ENCODE measurements around the gene TNFRSF1B.
A peak's percentile ranks its signal among the peaks of the same experiment; 100 is the strongest.

The TNFRSF1B gene

GRCh38 chr1:12185918-12186678, 19.3 kb downstream of the TNFRSF1B start:
- H2BK15ac ChIP-seq (ENCODE audit: low read length) = peak overlapping the region; percentile 57
- peak overlapping the region; percentile 8 for H2AFZ ChIP-seq (ENCODE audit: low read length)
- peaks cover 11 to 21% of the 10 kb centered on the region in 2 donors for H3K4me1 ChIP-seq (ENCODE audit: control insufficient read depth in 2 of 2, insufficient read depth in 1 of 2, low read depth in 1 of 2, low read length in 2 of 2)
- H2BK120ac ChIP-seq (ENCODE audit: low read depth, low read length) = peak overlapping the region; percentile 90
- no peak overlapping the region for H4K8ac ChIP-seq (ENCODE audit: low read depth, low read length)
- peak overlapping the region; percentile 39 for H3K4ac ChIP-seq (ENCODE audit: low read length)
- WGBS, 2 donors (ENCODE audit: extremely low coverage in 2 of 2, insufficient read length in 2 of 2, insufficient replicate concordance in 1 of 2) = no CpG with 5 or more reads among the region's 13 CpGs
- no peak overlapping the region for H3K14ac ChIP-seq (ENCODE audit: low read length)
- H2BK12ac ChIP-seq (ENCODE audit: low read length) = peak overlapping the region; percentile 91
- no peaks in the 10 kb centered on the region for H3K36me3 ChIP-seq (replicated peaks in 1 of 2; ENCODE audit: control insufficient read depth in 2 of 2, insufficient read depth in 2 of 2, low read length in 2 of 2)
- no peak overlapping the region for H3K27ac ChIP-seq (replicated peaks; ENCODE audit: low read length)
- no peak for DNase-seq (ENCODE audit: low spot score)
- H3K9me3 ChIP-seq (replicated peaks in 1 of 2; ENCODE audit: control insufficient read depth in 2 of 2, insufficient read depth in 1 of 2, low read depth in 1 of 2, low read length in 2 of 2) = peaks cover 0 to 3% of the 10 kb centered on the region in 2 donors
- peak overlapping the region; percentile 58 for H3K18ac ChIP-seq (ENCODE audit: low read length)
- peak overlapping the region; percentile 95 for H2AK5ac ChIP-seq (ENCODE audit: low read depth, low read length)
- no peak overlapping the region for H3K4me2 ChIP-seq (ENCODE audit: insufficient read depth, low read length, poor library complexity, severe bottlenecking)
- no peak overlapping the region for H3K4me3 ChIP-seq (ENCODE audit: low read length in 2 of 2)
- peak overlapping the region; percentile 89 for H2BK5ac ChIP-seq (ENCODE audit: low read length)
- peaks cover 0 to 1% (median 0%) of the 10 kb centered on the region in 3 experiments for H3K27me3 ChIP-seq (ENCODE audit: control insufficient read depth in 3 of 3, insufficient read depth in 3 of 3, low read depth in 1 of 3, low read length in 3 of 3)
- H3K23ac ChIP-seq (ENCODE audit: low read depth, low read length, poor library complexity) = peak overlapping the region; percentile 44
- H4K91ac ChIP-seq (ENCODE audit: low read depth, low read length, poor library complexity) = peak overlapping the region; percentile 73
- H3K79me1 ChIP-seq (ENCODE audit: low read depth, low read length) = no peaks in the 10 kb centered on the region
- H3K9ac ChIP-seq (ENCODE audit: low read depth, low read length, poor library complexity) = peak overlapping the region; percentile 64

DNA sequence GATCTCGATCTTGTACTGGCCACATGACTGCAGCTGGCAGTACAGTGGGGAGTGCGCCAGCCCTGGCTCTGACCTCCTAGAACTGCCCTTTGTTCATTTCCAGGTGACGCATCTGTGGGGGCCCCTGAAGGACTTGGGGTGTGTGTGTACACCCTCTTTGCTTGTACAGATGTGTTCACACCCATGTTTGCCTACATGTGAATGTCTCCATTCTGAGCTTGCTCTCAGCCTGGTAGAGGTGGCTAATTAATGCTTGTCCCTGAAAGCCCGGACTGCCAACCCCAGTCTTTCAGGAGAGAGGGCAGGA, 19.8 kb downstream of the TNFRSF1B start:
- H3K9me3 ChIP-seq (replicated peaks in 1 of 2; ENCODE audit: control insufficient read depth in 2 of 2, insufficient read depth in 1 of 2, low read depth in 1 of 2, low read length in 2 of 2) = peaks cover 0 to 3% of the 10 kb centered on the region in 2 donors
- no peak overlapping the region for H2BK120ac ChIP-seq (ENCODE audit: low read depth, low read length)
- H2AK5ac ChIP-seq (ENCODE audit: low read depth, low read length) = no peak overlapping the region
- WGBS, 2 donors (ENCODE audit: extremely low coverage in 2 of 2, insufficient read length in 2 of 2, insufficient replicate concordance in 1 of 2) = no CpG with 5 or more reads among the region's 4 CpGs
- no peak overlapping the region for H3K9ac ChIP-seq (ENCODE audit: low read depth, low read length, poor library complexity)
- no peak overlapping the region for H3K27ac ChIP-seq (replicated peaks; ENCODE audit: low read length)
- no peaks in the 10 kb centered on the region for H3K36me3 ChIP-seq (replicated peaks in 1 of 2; ENCODE audit: control insufficient read depth in 2 of 2, insufficient read depth in 2 of 2, low read length in 2 of 2)
- no peak for DNase-seq (ENCODE audit: low spot score)
- no peak overlapping the region for H3K23ac ChIP-seq (ENCODE audit: low read depth, low read length, poor library complexity)
- no peak overlapping the region for H4K8ac ChIP-seq (ENCODE audit: low read depth, low read length)
- no peak overlapping the region for H3K4me3 ChIP-seq (ENCODE audit: low read length in 2 of 2)
- H3K4me2 ChIP-seq (ENCODE audit: insufficient read depth, low read length, poor library complexity, severe bottlenecking) = no peak overlapping the region
- no peak overlapping the region for H2BK5ac ChIP-seq (ENCODE audit: low read length)
- H3K4ac ChIP-seq (ENCODE audit: low read length) = no peak overlapping the region
- no peak overlapping the region for H4K91ac ChIP-seq (ENCODE audit: low read depth, low read length, poor library complexity)
- no peaks in the 10 kb centered on the region for H3K79me1 ChIP-seq (ENCODE audit: low read depth, low read length)
- no peak overlapping the region for H3K14ac ChIP-seq (ENCODE audit: low read length)
- H2BK12ac ChIP-seq (ENCODE audit: low read length) = no peak overlapping the region
- no peak overlapping the region for H2BK15ac ChIP-seq (ENCODE audit: low read length)
- peaks cover 0 to 2% (median 0%) of the 10 kb centered on the region in 3 experiments for H3K27me3 ChIP-seq (ENCODE audit: control insufficient read depth in 3 of 3, insufficient read depth in 3 of 3, low read depth in 1 of 3, low read length in 3 of 3)
- peaks cover 11 to 21% of the 10 kb centered on the region in 2 donors for H3K4me1 ChIP-seq (ENCODE audit: control insufficient read depth in 2 of 2, insufficient read depth in 1 of 2, low read depth in 1 of 2, low read length in 2 of 2)
- H2AFZ ChIP-seq (ENCODE audit: low read length) = no peak overlapping the region
- peak overlapping the region; percentile 33 for H3K18ac ChIP-seq (ENCODE audit: low read length)

GRCh38 chr1:12188115-12188514, 21.3 kb downstream of the TNFRSF1B start:
- Histone ChIP-seq H3K9ac (ENCODE audit: low read depth, low read length, poor library complexity) (no peak overlapping the region), H3K4ac (ENCODE audit: low read length) (no peak overlapping the region), H2BK120ac (ENCODE audit: low read depth, low read length) (no peak overlapping the region), H2BK12ac (ENCODE audit: low read length) (peak overlapping the region; percentile 42), H2AK5ac (ENCODE audit: low read depth, low read length) (peak overlapping the region; percentile 98), H3K79me1 (ENCODE audit: low read depth, low read length) (no peaks in the 10 kb centered on the region), H3K23ac (ENCODE audit: low read depth, low read length, poor library complexity) (peak overlapping the region; percentile 11), H3K27me3 (ENCODE audit: control insufficient read depth in 3 of 3, insufficient read depth in 3 of 3, low read depth in 1 of 3, low read length in 3 of 3) (peaks cover 0 to 2% (median 0%) of the 10 kb centered on the region in 3 experiments), H3K4me3 (ENCODE audit: low read length in 2 of 2) (no peak overlapping the region), H4K8ac (ENCODE audit: low read depth, low read length) (no peak overlapping the region), H3K27ac (replicated peaks; ENCODE audit: low read length) (no peak overlapping the region), H4K91ac (ENCODE audit: low read depth, low read length, poor library complexity) (peak overlapping the region; percentile 20), H3K9me3 (replicated peaks in 1 of 2; ENCODE audit: control insufficient read depth in 2 of 2, insufficient read depth in 1 of 2, low read depth in 1 of 2, low read length in 2 of 2) (peaks cover 0 to 3% of the 10 kb centered on the region in 2 donors), H3K4me2 (ENCODE audit: insufficient read depth, low read length, poor library complexity, severe bottlenecking) (no peak overlapping the region), H2BK5ac (ENCODE audit: low read length) (peak overlapping the region; percentile 45), H3K18ac (ENCODE audit: low read length) (peak overlapping the region; percentile 80), H3K36me3 (replicated peaks in 1 of 2; ENCODE audit: control insufficient read depth in 2 of 2, insufficient read depth in 2 of 2, low read length in 2 of 2) (no peaks in the 10 kb centered on the region), H3K4me1 (ENCODE audit: control insufficient read depth in 2 of 2, insufficient read depth in 1 of 2, low read depth in 1 of 2, low read length in 2 of 2) (peaks cover 12 to 21% of the 10 kb centered on the region in 2 donors), H2BK15ac (ENCODE audit: low read length) (peak overlapping the region; percentile 76), H2AFZ (ENCODE audit: low read length) (no peak overlapping the region), H3K14ac (ENCODE audit: low read length) (peak overlapping the region; percentile 0)
- WGBS, 2 donors (ENCODE audit: extremely low coverage in 2 of 2, insufficient read length in 2 of 2, insufficient replicate concordance in 1 of 2) = no CpG with 5 or more reads among the region's 3 CpGs
- no peak for DNase-seq (ENCODE audit: low spot score)

- H2BK15ac ChIP-seq (ENCODE audit: low read length) = peak overlapping the region; percentile 10
- peak overlapping the region; percentile 80 for H3K18ac ChIP-seq (ENCODE audit: low read length)
- H3K27me3 ChIP-seq (ENCODE audit: control insufficient read depth in 3 of 3, insufficient read depth in 3 of 3, low read depth in 1 of 3, low read length in 3 of 3) = peaks cover 0 to 2% (median 0%) of the 10 kb centered on the region in 3 experiments
- H3K4me2 ChIP-seq (ENCODE audit: insufficient read depth, low read length, poor library complexity, severe bottlenecking) = no peak overlapping the region
- H3K4me3 ChIP-seq (ENCODE audit: low read length in 2 of 2) = no peak overlapping the region
- DNase-seq (ENCODE audit: low spot score) = no peak
- H3K27ac ChIP-seq (replicated peaks; ENCODE audit: low read length) = no peak overlapping the region
- H2BK120ac ChIP-seq (ENCODE audit: low read depth, low read length) = peak overlapping the region; percentile 51
- no peaks in the 10 kb centered on the region for H3K79me1 ChIP-seq (ENCODE audit: low read depth, low read length)
- WGBS, 2 donors (ENCODE audit: extremely low coverage in 2 of 2, insufficient read length in 2 of 2, insufficient replicate concordance in 1 of 2) = no CpG with 5 or more reads among the region's 13 CpGs
- H3K23ac ChIP-seq (ENCODE audit: low read depth, low read length, poor library complexity) = peak overlapping the region; percentile 11
- no peak overlapping the region for H4K8ac ChIP-seq (ENCODE audit: low read depth, low read length)
- no peak overlapping the region for H3K4ac ChIP-seq (ENCODE audit: low read length)
- no peak overlapping the region for H3K14ac ChIP-seq (ENCODE audit: low read length)
- H3K36me3 ChIP-seq (replicated peaks in 1 of 2; ENCODE audit: control insufficient read depth in 2 of 2, insufficient read depth in 2 of 2, low read length in 2 of 2) = no peaks in the 10 kb centered on the region
- no peak overlapping the region for H3K9ac ChIP-seq (ENCODE audit: low read depth, low read length, poor library complexity)
- H4K91ac ChIP-seq (ENCODE audit: low read depth, low read length, poor library complexity) = peak overlapping the region; percentile 20
- H2BK5ac ChIP-seq (ENCODE audit: low read length) = peak overlapping the region; percentile 45
- peak overlapping the region; percentile 98 for H2AK5ac ChIP-seq (ENCODE audit: low read depth, low read length)
- no peak overlapping the region for H2AFZ ChIP-seq (ENCODE audit: low read length)
- peaks cover 0 to 3% of the 10 kb centered on the region in 2 donors for H3K9me3 ChIP-seq (replicated peaks in 1 of 2; ENCODE audit: control insufficient read depth in 2 of 2, insufficient read depth in 1 of 2, low read depth in 1 of 2, low read length in 2 of 2)
- peak overlapping the region; percentile 42 for H2BK12ac ChIP-seq (ENCODE audit: low read length)
- H3K4me1 ChIP-seq (ENCODE audit: control insufficient read depth in 2 of 2, insufficient read depth in 1 of 2, low read depth in 1 of 2, low read length in 2 of 2) = peaks cover 12 to 20% of the 10 kb centered on the region in 2 donors
These were observed 22.0 kb downstream of the TNFRSF1B start for GRCh38 chr1:12188657-12189327.

Data from neuronal stem cell (in vitro differentiated cells).